Stimulated activated CD8-positive, alpha-beta memory T cell treated with anti-CD3 and anti-CD28 coated beads, Interleukin-15, amount 100 ng/mL, for 1 hour (primary cell): ENCODE measurements around the gene RAG1.

Experiments
- DNase-seq: peaks from one replicate; pipeline ENCODE4 v3.0.0-alpha.2; 2020; ENCODE audit warnings: low read depth

RAG1 gene

DNA sequence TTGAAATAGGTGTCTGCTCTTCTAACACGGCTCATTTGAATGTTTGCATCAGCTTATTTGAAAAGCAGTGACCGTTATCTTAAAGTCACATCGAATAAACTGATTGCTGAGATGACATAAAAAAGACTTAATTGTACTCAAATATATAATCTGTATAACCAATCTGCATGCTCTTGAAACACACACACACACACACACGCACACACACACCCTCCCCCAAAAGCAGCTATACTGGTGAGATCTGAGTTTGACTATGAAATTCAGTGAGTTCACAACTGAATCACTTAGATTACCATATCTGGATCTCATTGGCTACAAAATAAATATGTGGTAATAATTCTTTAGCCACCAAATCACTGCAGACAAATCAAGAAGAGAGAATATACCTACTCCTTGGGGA lies 22.7 kb downstream of the RAG1 start:
- no peak for DNase-seq

DNA sequence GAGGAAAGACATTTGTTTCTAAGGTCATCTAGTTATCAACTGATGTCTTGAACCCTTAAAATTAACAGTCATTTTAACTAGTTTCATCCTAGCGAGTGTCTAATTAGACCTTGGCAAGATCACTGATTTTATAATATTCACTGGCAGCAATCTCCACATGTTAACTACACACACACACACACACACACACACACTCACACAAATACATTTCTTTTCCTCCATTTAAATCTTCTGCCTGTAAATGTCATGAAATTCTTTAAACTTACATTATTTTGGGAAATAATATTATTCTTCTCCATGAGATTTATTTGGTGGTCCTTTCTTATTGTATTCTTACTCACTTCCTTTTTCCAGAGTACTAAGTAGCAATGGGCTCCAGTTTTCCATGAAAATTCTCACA lies 23.6 kb downstream of the RAG1 start:
- no peak for DNase-seq

DNA sequence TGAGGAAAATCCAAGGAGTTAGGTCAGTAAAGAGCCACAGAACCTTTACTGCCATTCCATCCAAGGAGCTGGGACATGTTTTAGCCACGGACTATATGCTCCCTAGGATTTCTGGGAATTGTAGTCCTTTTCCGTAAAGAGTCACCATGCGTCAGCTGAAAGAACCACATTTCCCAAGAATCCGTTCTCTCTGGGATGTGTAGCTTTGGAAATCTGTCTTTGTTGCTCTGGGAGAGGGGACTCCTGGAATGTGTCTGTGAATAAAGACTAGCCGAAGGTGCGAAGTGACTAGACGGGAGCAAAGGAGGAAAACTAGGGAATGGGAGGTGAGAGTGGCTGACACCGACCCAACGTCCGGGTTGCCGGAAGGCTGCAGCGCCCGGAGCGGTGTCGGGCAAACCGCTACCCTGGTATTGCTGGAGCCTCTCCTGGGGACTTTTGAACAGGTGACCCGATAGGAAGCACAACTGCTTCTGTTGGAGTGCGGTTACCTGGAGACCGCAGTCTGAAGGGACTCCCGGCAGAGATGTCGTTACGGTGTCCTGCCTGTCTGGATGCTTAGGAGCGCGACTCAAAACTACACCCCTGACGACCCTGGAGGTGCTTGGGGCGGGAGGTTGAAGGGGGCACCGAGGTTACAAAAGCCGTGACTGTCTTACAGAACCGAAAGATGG lies 26.6 kb downstream of the RAG1 start, which contains the start of gene IFTAP:
IFTAP (plus strand) TSS at position 187 of the 674 bp plus-strand sequence. CDS start 15,602 bp downstream, outside the sequence.
- no peak for DNase-seq

DNA sequence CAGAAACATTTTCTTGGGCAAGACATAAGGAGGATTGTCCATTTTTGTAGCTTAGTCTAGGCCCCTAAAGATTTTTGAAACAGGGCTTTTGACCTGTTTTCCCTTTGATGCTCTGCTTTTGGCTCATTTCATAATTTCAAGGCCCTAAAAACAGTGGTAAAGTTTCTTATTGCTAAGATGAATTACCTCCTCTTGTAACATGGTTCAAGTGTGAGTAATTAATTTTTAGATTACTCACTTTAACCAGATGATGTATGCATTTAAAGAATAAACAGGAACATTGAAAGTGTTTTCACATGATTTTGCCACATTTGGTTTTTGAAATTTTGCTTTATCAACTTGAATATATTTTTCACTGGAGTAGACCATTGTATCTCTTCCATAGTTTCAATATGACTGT lies 29.1 kb downstream of the RAG1 start:
- no peak for DNase-seq

DNA sequence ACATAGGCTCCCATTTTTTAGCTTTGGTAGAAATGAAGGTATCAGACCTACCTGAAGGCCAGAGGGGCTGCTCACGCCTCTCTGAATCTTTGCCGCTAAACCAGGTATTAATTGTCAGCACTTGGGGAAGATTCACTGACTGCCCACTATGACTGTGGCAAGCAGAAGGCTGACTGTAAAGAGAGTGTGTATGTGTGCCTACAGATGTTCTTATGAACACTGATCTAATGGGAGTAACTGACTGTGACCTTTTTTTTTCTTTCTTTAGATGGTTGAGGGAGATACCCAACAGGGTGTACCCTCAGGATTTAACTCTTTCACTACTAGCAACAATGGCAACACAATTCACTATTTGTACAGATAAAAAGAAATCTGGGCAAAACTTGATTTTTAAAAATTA lies 30.2 kb downstream of the RAG1 start, which contains the start of gene RAG2:
RAG2 (minus strand) TSS at position 186 of the 400 bp plus-strand sequence. CDS start 4,068 bp downstream, outside the sequence.
- no peak for DNase-seq

DNA sequence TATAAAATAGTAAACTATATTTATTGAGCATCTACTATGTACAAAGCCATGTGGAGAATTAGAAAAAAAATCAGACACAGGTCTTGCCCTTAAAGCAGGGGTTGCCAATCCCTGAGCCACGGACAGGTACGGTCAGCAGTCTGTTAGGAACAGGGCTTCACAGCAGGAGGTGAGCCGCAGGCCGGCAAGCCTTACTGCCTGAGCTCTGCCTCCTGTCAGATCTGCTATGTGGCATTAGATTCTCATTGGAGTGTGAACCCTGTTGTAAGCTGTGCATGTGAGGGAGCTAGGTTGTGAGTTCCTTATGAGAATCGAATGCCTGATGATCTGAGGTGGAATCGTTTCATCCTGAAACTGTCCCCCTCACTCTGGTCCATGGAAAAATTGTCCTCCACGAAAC lies 32.4 kb downstream of the RAG1 start:
- no peak for DNase-seq

DNA sequence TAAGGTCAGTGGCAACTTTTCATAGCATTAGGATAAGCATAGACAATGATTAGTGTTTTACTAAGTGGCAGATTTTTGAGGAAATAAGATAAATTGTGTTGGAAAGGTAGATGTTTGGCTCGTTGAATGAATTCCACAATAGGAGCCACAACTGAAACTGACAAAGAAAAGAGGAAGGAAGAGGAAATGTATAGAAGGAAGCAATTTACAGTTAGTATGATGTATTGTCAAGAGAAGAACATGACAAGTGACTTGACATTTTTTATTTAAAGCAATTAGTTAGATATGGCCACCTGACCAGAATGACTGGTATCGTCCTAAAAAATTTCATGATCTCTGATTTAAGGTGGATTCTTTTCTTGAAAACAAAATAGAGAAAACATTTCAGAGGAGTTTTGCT lies 33.3 kb downstream of the RAG1 start:
- no peak for DNase-seq

DNA sequence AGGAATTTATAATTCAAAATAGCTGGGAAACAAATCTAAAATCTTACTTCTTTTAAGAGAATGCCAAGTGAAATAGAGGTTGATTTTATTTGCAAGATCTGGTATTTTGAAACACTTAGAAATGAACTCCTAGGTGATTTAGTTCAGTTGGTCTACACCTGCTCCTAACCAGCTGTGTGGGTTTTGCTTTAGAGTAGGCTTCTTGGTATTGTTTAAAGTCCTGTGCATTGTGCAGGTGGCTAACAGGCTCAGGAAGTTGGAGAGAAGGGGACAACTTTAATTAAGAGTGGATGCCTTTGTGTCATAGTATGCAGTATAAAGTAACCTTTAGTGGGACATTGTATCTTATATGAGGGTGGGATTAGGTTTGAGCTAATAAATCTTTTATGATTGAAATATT lies 34.3 kb downstream of the RAG1 start:
- no peak for DNase-seq

DNA sequence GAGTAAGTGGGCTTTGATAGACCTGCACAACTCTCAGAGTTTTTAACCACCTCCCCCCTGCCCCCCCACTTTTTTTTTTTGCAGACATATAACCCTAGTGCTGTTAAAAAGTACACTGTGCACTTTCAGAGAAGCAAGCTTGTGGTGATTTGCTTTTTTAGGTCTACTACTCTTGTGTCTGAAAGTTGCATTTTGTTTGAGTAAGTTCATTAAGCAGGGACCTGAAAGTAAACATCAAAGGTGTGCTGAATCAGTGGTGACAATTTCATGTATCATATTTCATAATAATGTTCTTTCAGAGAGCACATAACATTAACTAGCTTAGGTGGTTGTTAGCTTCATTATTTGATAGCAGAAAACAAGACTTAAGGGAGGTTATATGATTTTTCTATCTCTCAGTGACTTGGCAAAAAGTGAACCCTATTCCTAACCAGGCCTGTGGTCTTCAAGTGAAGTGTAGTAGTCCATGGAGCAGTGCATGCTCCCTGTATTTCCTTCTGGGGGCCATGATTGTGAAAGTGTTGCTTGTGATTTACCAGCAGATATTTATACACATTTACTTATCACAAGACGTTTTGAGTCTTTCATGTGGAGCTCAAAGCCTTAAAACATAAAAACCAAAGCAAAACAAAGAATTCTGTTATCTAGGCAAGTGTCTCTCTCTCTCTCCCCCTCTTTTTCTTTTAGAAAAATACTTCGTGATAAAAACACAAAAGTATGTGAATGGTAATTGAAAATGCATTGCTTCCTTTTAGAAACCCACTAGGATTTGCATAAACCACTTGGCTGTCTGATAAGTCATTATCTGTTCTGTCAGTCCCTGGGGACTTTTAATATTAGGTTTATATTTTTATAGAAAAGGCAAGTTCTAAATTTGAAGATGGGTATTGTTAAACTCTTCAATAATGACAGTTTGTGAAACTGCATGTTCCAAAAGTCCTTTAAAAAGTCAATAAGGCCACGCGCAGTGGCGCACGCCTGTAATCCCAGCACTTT lies 37.7 kb downstream of the RAG1 start:
- no peak for DNase-seq

DNA sequence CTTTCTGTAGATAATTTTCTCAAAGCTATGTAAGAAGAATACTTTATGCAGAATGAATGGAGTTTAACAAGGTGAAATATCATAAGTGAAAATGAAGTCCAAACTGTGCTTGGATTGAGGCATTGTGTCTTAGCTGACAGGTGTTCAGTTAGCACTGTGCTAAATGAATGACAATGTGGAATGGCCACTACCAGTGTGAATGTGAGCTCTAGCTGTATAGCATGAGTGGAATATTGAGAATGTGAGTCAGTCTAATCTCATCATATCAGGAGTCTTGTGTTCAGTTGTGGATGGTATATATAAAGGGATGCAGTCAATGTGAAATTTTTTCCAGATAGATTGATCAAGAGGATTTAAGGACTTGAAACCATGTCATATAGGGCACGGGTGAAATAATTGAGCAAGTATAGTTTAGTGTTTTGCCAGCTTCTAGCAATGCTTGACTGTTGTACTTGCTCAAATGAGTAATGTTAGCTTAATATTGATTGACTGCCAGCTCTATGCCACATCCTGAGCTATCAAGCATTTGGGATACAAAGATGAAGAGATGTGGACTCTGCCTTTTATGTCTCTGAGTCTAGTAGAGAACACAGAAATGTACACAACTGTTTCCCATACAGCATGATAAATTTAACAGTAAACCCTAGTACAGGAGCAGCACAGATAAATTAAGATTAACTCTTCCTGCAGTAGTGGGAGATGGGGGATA lies 40.8 kb downstream of the RAG1 start:
- DNase-seq = no peak

DNA sequence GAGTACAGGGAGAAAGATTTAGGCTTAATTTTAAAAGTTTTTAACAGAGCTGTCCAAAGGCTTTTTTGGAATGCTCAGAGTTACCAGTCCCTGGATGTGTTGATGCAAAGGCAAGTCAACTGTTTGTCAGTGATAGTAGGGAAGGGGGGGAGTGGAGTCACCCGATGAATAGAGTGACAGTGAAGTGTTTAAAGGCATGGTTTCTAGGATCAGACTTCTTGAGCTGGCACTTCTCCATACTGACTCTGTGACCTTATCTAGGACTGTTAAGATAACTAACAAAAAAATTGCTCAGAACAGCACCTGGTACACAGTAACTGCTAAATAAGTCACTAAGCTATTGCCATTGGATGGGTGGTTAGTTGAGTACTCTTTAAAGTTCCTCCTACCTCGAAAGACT lies 41.6 kb downstream of the RAG1 start:
- DNase-seq = no peak

DNA sequence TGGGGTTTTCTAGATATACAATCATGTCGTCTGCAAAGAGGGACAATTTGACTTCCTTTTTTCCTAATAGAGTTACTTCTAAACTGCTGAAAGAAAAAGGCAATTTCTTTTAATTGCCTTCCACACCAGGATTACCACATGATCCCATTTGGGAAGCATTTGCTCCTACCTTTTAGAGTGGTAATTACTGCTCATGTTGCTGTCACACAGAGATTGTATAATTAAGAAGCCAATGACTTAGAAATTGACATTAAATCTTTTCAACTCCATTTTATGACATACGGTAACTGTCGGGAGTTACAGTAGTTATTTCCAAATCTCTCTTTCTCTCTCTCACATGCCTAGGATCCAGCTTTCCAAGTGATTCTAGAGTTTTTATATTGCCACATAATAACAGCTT lies 48.0 kb downstream of the RAG1 start:
- no peak for DNase-seq

DNA sequence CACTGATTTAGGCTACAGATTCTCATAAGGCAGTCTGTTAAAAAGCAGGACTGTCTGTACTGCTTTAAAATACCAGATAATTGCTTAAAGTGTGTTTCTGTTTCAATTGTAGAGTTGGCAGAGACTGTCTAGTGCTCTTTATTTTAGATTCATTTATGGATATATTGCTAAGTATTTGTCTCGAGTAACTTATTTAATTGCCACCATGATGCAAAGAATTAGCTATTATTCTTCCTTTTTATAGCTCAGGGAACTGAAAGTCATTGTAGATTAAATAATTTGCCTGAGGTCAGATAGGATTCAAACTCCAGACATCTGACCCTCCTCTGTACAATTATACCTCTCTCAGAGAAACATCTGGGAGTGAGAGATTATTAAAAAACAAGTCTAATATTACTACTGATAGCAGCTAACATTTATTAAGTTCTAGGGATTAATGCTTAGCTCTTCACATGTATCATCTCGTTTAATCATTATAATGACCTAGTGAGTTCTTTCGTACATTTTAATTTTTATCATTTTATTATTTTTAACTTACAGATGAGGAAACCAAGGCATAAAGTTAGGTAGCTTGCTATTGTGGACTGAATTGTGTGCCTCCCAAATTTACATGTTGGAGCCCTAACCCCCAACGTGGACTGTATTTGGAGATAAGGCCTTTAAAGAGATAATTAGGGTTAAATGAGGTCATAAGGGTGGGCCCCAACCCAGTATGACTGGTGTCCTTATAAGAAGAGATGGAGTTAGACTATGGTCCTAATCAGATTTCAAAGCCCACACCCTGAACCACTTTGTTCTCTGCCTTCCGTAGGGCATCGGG lies 49.9 kb downstream of the RAG1 start:
- no peak for DNase-seq

DNA sequence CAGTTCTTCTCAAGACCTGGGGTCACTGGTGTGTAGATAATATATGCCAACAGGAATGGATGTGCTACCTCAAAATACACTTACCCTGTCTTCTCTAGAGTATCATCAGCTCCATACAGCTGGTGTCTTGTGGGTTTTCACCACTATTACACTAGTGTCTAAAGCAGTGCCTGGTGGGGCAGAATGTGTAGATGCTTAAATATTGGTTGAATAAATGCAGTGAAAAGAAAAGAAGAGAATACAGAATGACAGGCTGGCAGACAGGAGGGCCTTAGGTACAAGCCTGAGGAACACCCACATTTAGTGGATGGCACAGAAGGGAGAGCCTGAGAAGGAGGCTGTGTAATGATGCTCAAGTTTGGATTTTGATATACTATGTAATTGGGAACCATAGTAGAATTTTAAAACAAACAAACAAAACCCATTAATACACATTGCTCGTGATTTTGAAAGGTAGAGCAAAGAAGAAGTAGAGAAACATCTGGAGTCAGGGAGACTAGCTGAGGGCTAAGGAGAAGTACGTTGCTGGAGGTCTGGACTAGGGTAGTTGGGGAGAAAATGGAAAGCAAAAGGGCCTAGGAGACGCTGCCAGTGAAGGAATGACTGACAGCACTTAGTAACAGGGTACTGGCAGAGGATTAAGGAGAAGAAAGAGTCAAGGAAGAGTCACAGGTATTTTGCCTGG lies 50.7 kb downstream of the RAG1 start:
- no peak for DNase-seq

DNA sequence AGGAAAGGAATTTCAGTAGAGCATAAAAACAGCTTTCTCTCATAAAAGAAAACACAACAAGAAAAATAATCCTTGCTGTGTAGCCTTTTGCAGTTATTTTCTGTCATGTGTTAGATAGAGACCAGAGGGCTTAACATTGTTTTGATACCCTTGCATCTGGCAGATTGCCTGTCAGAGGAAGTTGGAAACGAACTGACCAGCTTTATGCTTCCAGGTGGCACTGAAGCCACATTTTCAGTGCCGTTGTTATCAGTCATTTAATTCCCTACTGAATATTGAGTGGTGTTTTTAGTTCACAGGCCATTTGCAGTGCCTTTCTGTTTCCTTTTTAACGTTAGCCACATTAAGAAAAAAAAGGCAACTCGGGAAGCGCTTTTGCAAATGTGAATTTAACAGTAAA lies 51.7 kb downstream of the RAG1 start:
- no peak for DNase-seq

DNA sequence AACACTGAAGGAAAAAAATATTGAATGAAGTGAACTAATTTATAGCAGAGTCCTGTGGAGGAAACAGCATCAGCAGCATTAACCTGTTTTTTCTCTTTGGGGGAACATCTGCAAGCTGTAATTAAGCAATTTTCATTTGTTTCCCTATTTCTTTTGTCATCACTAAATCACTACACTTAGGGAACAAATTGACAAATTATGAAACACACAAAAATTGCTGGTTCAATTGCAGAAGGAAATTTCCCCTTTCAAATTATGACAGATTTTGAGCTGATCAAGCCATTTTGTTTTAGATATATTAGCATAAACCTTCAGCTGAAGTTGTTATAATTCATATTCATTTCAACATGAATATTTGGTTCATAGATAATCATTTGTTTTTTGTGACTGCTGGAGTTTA lies 52.4 kb downstream of the RAG1 start:
- no peak for DNase-seq

DNA sequence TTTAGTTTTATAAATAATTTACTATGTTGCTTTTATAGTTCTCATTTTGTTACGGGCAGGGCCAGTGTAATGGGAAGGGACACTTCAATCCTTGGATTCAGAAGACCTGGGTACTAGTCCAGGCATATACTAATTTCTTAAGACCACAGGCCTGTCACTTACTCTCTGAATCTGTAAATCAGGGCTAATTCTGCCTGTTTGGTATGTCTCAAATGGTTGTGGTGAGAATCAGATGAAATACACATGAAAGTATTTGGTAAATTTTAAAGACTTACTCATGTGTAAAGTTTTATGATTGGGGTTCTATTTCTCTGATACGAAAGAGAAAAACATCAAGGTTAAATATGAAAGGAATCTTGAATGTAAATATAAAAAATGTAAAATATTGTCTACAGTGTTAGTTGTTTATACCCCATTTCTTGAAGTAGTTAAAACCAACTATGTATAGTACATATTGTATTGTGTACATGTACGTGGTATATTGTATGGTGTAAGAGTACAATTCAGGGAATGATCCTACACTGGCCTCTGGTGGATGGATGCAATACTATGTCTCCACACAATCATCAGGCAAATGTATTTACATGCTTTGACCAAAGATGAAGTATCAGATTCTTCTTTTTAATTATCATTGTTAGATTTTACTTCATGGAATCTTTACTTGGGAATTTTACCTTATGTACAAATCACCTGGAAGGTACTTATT lies 54.8 kb downstream of the RAG1 start:
- DNase-seq = no peak

DNA sequence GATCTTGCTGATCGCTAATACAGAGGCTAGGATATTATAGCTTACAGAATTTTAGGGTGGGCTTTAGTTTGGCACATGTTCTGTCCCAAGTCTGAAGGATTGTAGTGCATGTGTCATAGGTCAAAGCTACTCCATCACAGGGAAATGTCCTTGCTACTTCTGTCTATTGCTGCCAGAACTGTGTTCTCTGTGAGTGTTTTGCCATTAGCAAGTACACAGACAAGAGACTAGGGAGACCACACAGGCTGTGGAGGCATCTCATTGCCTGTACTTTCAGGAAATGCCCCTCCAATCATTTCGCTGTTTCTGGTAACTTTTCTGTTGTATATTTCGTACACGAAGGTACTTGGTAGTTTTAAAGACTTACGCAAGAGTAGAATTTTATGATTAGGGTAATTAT lies 55.7 kb downstream of the RAG1 start:
- no peak for DNase-seq

DNA sequence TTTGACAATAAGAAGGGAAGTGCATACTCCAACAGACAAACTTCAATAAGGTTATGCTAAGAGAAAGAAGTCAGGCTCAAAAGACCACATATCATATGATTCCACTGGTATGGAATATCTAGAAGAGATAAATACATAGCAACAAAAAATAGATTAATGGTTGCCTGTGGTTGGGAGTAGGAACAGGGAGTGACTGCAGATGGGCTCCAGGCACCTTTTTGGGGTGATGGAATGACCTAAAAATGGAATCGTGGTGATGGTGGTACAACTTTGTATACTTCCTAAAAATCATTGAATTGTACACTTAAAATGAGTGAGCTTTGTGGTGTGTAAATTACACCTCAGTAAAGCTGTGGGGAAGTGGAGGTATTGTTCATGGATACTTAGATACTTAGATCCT lies 59.2 kb downstream of the RAG1 start:
- no peak for DNase-seq

DNA sequence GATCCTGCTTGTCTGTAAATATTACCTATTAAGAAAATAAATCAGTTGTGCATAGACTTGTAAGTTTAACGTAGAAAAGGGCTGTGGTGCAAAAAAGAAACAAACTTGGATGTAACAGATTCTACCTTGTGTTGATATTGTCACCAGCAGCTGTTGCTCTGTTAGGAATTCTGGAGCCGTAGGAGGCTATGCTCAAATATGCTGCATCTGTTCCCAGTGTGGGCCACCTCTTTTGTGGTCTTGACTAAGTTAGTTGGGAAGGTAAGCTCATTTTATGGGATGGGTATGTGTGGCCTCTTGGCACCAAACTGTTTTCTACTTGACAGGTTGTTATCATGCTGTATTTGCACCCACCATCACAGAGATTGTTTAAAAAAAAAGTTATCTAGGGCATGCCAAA lies 59.7 kb downstream of the RAG1 start:
- DNase-seq = no peak
